Fibroblast of villous mesenchyme (primary cell): ENCODE results near the gene IQCE. TPM values are rescaled to one million over a fixed set of nuclear protein-coding genes. Genes with fewer than 3 reads are reported as not detected.

Source experiments
- DNase-seq: peaks from one replicate; pipeline ENCODE4 v3.0.0-alpha.2; 2010; ENCODE audit warnings: low read depth
- H3K4me3 ChIP-seq: 2 replicates; pipeline ENCODE4 v1.5.1; 2011; ENCODE audit warnings: low read depth, mild to moderate bottlenecking, low read length
- total RNA-seq: library from RNA; depleted of rRNA; stranded (reverse); fragments of >200 nt; gene quantifications from 2 replicates; pipeline ENCODE4 v1.2.3, GENCODE V29; 2012
- TF ChIP-seq, protein P1 (sequence below): IDR thresholded peaks from 2 replicates; pipeline ENCODE4 v1.5.1; 2012; ENCODE audit warnings: low read depth, mild to moderate bottlenecking, low read length; ENCODE audit not compliant: insufficient read depth

The IQCE gene
- total RNA-seq, 1 donor, result 13.4 TPM

DNA sequence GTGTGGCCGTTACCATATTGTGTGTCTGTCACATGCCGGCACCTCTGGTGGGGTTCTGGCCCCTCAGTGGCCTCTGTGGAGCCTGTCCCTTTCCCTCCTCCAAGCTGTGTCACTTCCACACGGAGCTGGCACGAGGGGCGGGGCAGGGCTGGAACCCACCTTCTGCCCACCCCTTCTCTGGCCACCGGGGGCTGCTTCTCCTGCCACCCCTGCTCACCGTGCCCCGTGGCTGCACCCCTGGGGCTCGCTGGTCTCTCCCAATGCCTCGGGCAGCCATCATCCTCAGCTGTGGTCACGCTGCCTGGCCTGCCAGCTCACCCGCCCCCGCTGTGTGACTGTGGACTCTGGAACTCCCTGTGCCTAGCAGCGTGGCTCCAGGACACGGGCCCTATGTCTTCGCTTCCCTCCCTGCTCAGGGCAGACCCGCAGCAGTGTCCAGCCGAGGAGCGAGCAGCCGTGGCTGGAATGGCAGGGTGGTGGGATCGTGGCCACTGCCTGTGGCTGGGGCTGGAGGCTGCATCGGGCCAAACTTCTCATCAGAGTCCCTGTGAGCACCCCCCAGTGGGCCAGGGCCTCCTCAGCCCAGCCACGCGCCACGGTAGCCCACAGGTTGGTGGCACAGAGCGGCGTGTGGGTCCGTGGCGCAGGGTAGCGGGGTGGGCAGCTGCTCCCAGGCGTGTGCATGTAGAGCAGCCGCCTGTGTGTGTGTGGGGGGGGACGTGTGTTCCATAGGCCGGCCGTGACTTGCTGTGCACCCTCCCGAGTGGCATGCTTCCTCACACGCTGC lies 81.1 kb downstream of the IQCE start:
- no peak overlapping the region for H3K4me3 ChIP-seq
- DNase-seq, result no peak
- TF ChIP-seq, protein P1, sequence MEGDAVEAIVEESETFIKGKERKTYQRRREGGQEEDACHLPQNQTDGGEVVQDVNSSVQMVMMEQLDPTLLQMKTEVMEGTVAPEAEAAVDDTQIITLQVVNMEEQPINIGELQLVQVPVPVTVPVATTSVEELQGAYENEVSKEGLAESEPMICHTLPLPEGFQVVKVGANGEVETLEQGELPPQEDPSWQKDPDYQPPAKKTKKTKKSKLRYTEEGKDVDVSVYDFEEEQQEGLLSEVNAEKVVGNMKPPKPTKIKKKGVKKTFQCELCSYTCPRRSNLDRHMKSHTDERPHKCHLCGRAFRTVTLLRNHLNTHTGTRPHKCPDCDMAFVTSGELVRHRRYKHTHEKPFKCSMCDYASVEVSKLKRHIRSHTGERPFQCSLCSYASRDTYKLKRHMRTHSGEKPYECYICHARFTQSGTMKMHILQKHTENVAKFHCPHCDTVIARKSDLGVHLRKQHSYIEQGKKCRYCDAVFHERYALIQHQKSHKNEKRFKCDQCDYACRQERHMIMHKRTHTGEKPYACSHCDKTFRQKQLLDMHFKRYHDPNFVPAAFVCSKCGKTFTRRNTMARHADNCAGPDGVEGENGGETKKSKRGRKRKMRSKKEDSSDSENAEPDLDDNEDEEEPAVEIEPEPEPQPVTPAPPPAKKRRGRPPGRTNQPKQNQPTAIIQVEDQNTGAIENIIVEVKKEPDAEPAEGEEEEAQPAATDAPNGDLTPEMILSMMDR, result no peak

DNA sequence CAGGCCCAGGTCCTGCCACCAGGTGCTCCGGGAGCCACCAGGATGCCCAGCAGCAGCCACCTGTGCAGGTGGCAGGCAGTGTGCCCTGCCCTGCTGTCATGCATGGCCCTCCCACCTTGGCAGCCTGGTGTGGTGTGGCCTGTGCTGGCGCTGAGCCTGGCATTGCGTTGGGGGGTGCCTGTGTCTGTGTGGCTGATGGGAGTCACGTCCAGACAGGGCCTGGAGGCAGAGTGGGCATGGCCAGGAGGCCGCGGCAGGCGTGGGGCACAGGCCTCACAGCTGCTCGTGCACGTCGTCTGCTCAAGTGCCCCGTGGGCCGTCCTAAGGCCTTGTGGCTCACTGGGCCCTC lies 81.7 kb downstream of the IQCE start:
- TF ChIP-seq, protein P1, result no peak
- no peak for DNase-seq
- H3K4me3 ChIP-seq, result no peak overlapping the region

DNA sequence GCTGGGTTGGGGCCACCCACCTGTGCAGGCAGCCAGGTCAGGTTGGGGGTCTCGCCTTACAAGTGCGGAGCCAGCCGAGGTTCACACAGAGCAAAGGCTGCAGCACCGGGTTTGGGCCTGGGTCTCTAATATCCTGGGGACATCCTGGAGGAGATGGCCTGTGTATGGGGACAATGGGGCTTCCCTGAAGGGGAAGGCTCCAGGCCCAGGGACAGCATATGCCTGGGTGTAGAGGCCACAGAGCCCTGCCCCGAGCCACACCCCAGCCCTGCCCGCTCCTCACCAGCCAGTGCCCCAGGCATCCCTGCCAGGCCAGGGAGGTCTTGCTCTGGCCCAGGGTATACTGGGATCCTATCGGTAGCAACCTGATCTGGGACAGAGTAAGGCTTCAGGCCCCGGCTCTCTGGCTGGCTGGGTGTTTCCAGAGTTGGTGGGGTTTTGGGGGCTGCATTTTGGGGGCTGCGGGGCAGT lies 82.1 kb downstream of the IQCE start:
- TF ChIP-seq, protein P1, result no peak
- no peak overlapping the region for H3K4me3 ChIP-seq
- DNase-seq, result no peak

DNA sequence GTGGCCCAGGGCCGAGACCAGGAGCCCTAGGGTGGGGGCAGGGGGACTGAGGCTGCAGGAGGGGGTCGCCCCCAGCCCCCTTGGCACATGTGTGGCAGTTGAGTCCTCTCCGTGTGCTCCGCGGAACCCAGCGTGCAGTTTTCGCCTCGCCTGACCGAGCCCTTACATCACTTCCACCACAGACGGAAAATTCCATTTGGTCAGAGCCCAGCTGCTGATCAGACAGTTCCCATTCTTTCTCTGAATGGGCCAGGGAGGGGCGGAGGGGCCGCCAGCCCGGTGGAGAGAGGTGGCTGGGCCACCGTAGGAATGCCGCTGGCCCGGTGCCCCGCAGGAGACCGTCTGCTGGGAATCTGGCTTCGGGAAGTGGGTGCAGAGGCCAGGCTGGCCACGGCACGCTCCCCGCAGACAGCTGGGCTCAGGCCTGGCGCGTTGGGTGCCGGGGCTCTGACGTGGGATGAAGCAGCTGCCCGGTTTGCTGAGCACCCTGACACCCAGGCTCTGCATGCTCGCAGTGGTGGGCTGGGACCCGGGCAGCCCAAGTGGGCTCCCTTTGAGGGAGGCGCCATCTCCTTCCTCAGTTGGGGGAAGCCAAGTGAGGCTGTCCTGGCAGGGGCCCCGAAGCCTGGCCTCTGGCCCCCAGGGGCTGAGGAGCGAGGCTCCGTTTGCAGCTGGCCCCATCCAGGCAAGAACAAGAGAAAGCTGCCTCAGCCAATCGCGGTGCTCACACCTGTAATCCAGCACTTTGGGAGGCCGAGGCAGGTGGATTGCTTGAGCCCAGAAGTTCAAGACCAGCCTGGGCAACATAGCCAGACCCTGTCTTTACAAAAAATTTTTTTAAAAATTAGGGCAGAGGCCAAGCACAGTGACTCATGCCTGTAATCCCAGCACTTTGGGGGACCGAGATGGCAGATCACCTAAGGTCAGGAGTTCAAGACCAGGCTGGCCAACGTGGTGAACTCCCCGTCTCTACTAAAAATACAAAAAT lies 82.9 kb downstream of the IQCE start:
- DNase-seq, result peak; percentile 99
- TF ChIP-seq, protein P1, result no peak
- H3K4me3 ChIP-seq, result no peak overlapping the region

DNA sequence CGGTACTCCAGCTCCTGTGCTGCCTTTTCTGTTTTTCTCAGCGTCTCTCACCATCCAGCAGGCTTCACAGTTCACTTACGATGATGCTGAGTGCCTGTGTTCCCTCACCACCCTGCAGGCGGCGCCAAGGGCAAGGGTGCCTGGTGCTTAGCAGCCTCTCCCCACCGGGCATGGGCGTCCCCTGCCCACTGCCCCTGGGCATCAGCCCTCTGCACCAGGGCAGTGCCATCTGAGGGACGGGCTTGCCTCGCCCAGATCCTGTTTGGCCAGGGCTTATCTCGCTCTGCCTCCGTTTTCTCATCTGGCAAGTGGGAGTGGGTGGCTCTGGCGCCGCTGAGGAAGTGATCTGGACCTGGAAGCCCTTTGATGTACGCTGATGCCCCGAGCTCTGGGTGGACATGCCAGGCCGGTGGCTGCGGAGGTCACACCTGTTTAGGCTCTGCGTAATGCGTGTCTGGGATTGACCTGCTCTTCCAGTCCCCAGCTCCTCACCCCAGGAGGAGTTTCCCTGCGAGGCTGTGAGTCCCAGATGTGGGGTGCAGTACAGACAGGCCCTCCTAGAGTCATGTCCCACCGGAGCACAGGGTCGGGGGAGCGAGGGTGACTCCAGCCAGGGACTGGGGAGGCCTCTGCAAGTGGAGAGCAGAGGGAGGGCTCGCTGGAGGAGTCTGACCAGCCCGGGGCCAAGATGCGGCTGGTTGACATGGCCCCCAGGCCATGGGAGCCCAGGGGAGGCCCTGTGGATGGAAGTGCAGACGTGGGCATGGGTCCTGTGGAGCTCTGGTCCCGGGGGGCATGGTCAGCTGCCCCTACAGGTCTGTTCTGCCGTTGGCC lies 84.8 kb downstream of the IQCE start:
- H3K4me3 ChIP-seq, result no peak overlapping the region
- no peak for DNase-seq
- TF ChIP-seq, protein P1, result no peak

DNA sequence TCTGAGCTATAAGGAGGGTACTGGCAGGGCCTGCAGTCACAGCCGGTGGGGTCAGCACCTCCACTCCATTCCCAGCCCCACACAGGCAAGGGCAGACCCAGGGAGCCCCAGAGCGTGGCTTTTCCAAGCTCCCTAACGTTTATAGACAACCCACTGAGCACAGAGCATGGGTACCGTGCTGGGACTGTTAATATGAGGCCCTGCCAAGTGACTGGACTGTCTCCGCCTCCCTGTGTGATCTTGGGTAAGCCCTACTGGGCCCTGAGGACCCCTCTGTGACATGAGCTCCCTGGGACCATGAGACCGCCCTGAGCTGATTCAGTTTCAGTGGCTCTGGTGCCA lies 85.4 kb downstream of the IQCE start:
- DNase-seq, result no peak
- no peak overlapping the region for H3K4me3 ChIP-seq
- TF ChIP-seq, protein P1, result no peak
